K562 (cell line): ENCODE data around the gene FAM3C. TPM values are rescaled to one million over a fixed set of nuclear protein-coding genes. Genes with fewer than 3 reads are reported as not detected.

Experiments used
- ATAC-seq: fragments of 200-7000 bp; cut with Tn5 transposase; 3 replicates; pipeline ENCODE4 v1.9.1; 2020; ENCODE audit warnings: moderate library complexity
- BruUV-seq: library from RNA; stranded (reverse); fragments of 400-500 nt; replicated peaks from 2 replicates; lab custom pipeline; 2021; lab: Mats Ljungman, UMichigan
- CTCF ChIA-PET: fragments of 300-600 bp; formaldehyde crosslinking; extraction: SDS; loops from one replicate; lab custom pipeline; 2021; ENCODE audit warnings: low intra/inter-chr PET ratio; lab: Yijun Ruan, JAX
- POLR2A ChIA-PET: fragments of 300-600, 350-650 bp; sonication (Branson Sonifier 250); formaldehyde crosslinking; extraction: SDS; loops from one replicate; lab custom pipeline; 2021; ENCODE audit warnings: antibody characterized with exemption, inconsistent platforms; lab: Yijun Ruan, JAX
- DNase-seq, 4 experiments: peaks; one replicate each; pipeline versions ENCODE4 v3.0.0 to v3.0.0-alpha.2; 2011 to 2018; ENCODE audit warnings: low spot score in 3 of 4, mixed read lengths in 3 of 4; ENCODE audit errors: extremely low read depth in 1 of 4
- FAIRE-seq: peaks from 2 replicates; lab custom pipeline; 2011; peaks lifted over from hg19 to GRCh38; lab: Jason Lieb, UNC
- H2AFZ ChIP-seq: 2 replicates; pipeline ENCODE4 v1.6.0; 2011; ENCODE audit warnings: low read depth, low read length, control low read depth, inconsistent platforms
- H3K27ac ChIP-seq: fragments of 200-600 bp; 3 replicates; pipeline ENCODE4 v1.8.0; 2011; ENCODE audit warnings: low read depth, mild to moderate bottlenecking, control low read depth, inconsistent platforms, low read length, moderate library complexity, mixed read lengths; ENCODE audit errors: extremely low read depth
- H3K27me3 ChIP-seq, 2 experiments: fragments of 300-600 bp in 1 of 2; 2 replicates in 1 of 2; 3 replicates in 1 of 2; pipeline versions ENCODE4 v1.6.0 to v1.8.0; 2011; ENCODE audit warnings: inconsistent platforms in 2 of 2, low read length in 2 of 2, mild to moderate bottlenecking in 1 of 2, mixed read lengths in 1 of 2, moderate library complexity in 1 of 2; ENCODE audit not compliant: control insufficient read depth in 2 of 2, insufficient read depth in 2 of 2
- H3K36me3 ChIP-seq: fragments of 300-600 bp; 3 replicates; pipeline ENCODE4 v1.8.0; 2011; ENCODE audit warnings: mild to moderate bottlenecking, low read length, inconsistent platforms; ENCODE audit not compliant: control insufficient read depth, insufficient read depth
- H3K4me1 ChIP-seq, 2 experiments: fragments of 200-600 bp in 1 of 2; replicated peaks in 1 of 2; 2 replicates in 1 of 2; 3 replicates in 1 of 2; pipeline versions ENCODE4 v1.5.1 to v1.8.0; 2011; ENCODE audit warnings: inconsistent platforms in 2 of 2, low read length in 2 of 2, mild to moderate bottlenecking in 1 of 2, mixed read lengths in 1 of 2, moderate library complexity in 1 of 2; ENCODE audit not compliant: control insufficient read depth in 2 of 2, insufficient read depth in 2 of 2
- H3K4me2 ChIP-seq: 2 replicates; pipeline ENCODE4 v1.6.1; 2011; ENCODE audit warnings: low read length, control low read depth, inconsistent platforms, mixed read lengths; ENCODE audit not compliant: insufficient read depth
- H3K4me3 ChIP-seq: fragments of 200-600 bp; sonication (generic), shearing (Covaris generic); 2 replicates; pipeline ENCODE4 v1.5.1; 2016; ENCODE audit warnings: control low read depth, inconsistent platforms
- H3K79me2 ChIP-seq: fragments of 200-600 bp; 3 replicates; pipeline ENCODE4 v1.8.0; 2011; ENCODE audit warnings: low read length, inconsistent platforms; ENCODE audit not compliant: control insufficient read depth, insufficient read depth
- H3K9ac ChIP-seq, 2 experiments: 2 replicates each; pipeline versions ENCODE4 v1.6.0 to v1.6.1; 2011; ENCODE audit warnings: low read depth in 2 of 2, low read length in 2 of 2, control low read depth in 1 of 2, inconsistent platforms in 1 of 2, mild to moderate bottlenecking in 1 of 2, mixed read lengths in 1 of 2; ENCODE audit not compliant: insufficient read depth in 1 of 2
- H3K9me1 ChIP-seq: one replicate; pipeline ENCODE4 v1.6.0; 2011; ENCODE audit warnings: inconsistent platforms, mild to moderate bottlenecking, low read length, moderate library complexity; ENCODE audit not compliant: control insufficient read depth, insufficient read depth
- H3K9me3 ChIP-seq: replicated peaks from 2 replicates; pipeline ENCODE4 v1.5.1; 2011; ENCODE audit warnings: low read depth, low read length, inconsistent platforms; ENCODE audit not compliant: control insufficient read depth, insufficient read depth
- H4K20me1 ChIP-seq: replicated peaks from 2 replicates; pipeline ENCODE4 v1.6.1; 2011; ENCODE audit warnings: low read length, inconsistent platforms, mixed read lengths; ENCODE audit not compliant: control insufficient read depth, insufficient read depth
- CEBPB ChIP-seq: fragments of 450-650 bp; IDR thresholded peaks from 2 replicates; pipeline ENCODE4 v1.6.1; 2016; ENCODE audit warnings: missing genetic modification characterization, missing compliant biosample characterization
- CEBPG ChIP-seq, 3 experiments: fragments of 200-800 bp in 1 of 3; sonication (Bioruptor generic) in 1 of 3; sonication (generic) in 1 of 3; formaldehyde crosslinking in 1 of 3; IDR thresholded peaks in 2 of 3; conservative IDR thresholded peaks in 1 of 3; 2 replicates each; pipeline versions ENCODE4 v1.6.1 to v1.8.0; 2016 to 2022; ENCODE audit warnings: missing compliant biosample characterization in 2 of 3, missing genetic modification characterization in 2 of 3, mild to moderate bottlenecking in 1 of 3, missing genetic modification reagents in 1 of 3
- NCOR1 ChIP-seq: fragments of 450-650 bp; IDR thresholded peaks from 2 replicates; pipeline ENCODE4 v1.6.1; 2016; ENCODE audit warnings: mild to moderate bottlenecking, moderate library complexity
- RUNX1 ChIP-seq: sonication (generic); IDR thresholded peaks from 2 replicates; pipeline ENCODE4 v1.6.1; 2016; ENCODE audit warnings: antibody characterized with exemption, low read depth
- TAL1 ChIP-seq: fragments of 450-650 bp; IDR thresholded peaks from 2 replicates; pipeline ENCODE4 v1.6.1; 2016; ENCODE audit warnings: mild to moderate bottlenecking
- WGBS: fragments of 100-300 bp; shearing (Covaris generic); methylation state at CpG from one replicate; pipeline ENCODE4 v1.1.6; 2016; ENCODE audit warnings: low coverage, mixed read lengths; ENCODE audit not compliant: insufficient coverage; ENCODE audit errors: missing lambda C conversion rate; 5-methylcytosine and 5-hydroxymethylcytosine counted together
- in situ Hi-C: fragments of 300-500 bp; cut with MboI; formaldehyde crosslinking; loops from 4 replicates; pipeline ENCODE4 v1.15.0; 2018; ENCODE audit warnings: inconsistent platforms, mixed read lengths
- intact Hi-C: fragments of 100-400 bp; cut with micrococcal nuclease; formaldehyde crosslinking; loops from 2 replicates; pipeline ENCODE4 v1.14.2; 2022
- polyA plus RNA-seq, 8 experiments: library from polyadenylated mRNA; depleted of rRNA in 4 of 8; stranded (reverse) in 5 of 8; unstranded in 3 of 8; fragments of >200 nt; fragmentation: Nextera tagmentation in 2 of 8; fragmentation: Illumina TruSeq in 1 of 8; extraction: Ambion mirVana in 2 of 8; extraction: Trizol in 1 of 8; gene quantifications; 2 replicates each; pipeline versions ENCODE4 v1.2.1 to v1.2.3, GENCODE V29; 2011 to 2014; ENCODE audit warnings: inconsistent platforms in 1 of 8, missing spikeins in 1 of 8
- total RNA-seq, 7 experiments: library from RNA; depleted of rRNA in 6 of 7; stranded (reverse); fragments of >200 nt in 6 of 7; fragmentation: Illumina TruSeq in 2 of 7; extraction: Trizol in 2 of 7; gene quantifications; 2 replicates each; pipeline versions ENCODE4 v1.2.1 to v1.2.3, GENCODE V29; 2011 to 2021; ENCODE audit warnings: low replicate concordance in 1 of 7
- TF ChIP-seq, protein P1 (sequence below): fragments of 450-650 bp; IDR thresholded peaks from 2 replicates; pipeline ENCODE4 v1.6.1; 2016; ENCODE audit warnings: borderline replicate concordance

FAM3C gene
- total and polyA plus RNA-seq, 9 of the 15 experiments (the other 6 are each of a cell fraction or from before 2014, with no cell fraction given), result 10.6 to 42.6 (median 30.0) TPM

- Histone ChIP-seq H2AFZ (no peak overlapping the region), H3K4me1 (no peaks in the 10 kb centered on the region), H3K9me1 (no peaks in the 10 kb centered on the region), H3K9me3 (no peaks in the 10 kb centered on the region), H3K79me2 (no peaks in the 10 kb centered on the region), H3K9ac (no peak overlapping the region), H4K20me1 (no peaks in the 10 kb centered on the region), H3K4me2 (no peak overlapping the region), H3K27me3 (peaks cover 0 to 9% of the 10 kb centered on the region in 2 experiments; a peak in 3 of 5 replicates), H3K4me3 (no peak overlapping the region), H3K36me3 (no peaks in the 10 kb centered on the region), H3K27ac (no peak overlapping the region)
- intact Hi-C loops (no loop called here), in situ Hi-C loops (no loop called here)
- ATAC-seq (no peak), FAIRE-seq (no peak), DNase-seq (no peak)
- ChIA-PET CTCF (no interaction called here), POLR2A (interaction anchor here (0.9 to 1.0 kb wide), 2 partner anchors 17 to 100 kb away, joined by 3 read pairs; no protein-coding TSS in a partner anchor)
- TF ChIP-seq CEBPB (tag), result peak; percentile 79
- no peak for TF ChIP-seq CEBPG (CRISPR knock-in tag; IDR thresholded peaks at IDR 0.05)
- peak; percentile 39 to 73; a peak in 2 of 4 replicates for TF ChIP-seq CEBPG (tag; conservative IDR thresholded peaks at IDR 0.05 in 1 of 2, IDR thresholded peaks at IDR 0.05 in 1 of 2)
- TF ChIP-seq, protein P1, sequence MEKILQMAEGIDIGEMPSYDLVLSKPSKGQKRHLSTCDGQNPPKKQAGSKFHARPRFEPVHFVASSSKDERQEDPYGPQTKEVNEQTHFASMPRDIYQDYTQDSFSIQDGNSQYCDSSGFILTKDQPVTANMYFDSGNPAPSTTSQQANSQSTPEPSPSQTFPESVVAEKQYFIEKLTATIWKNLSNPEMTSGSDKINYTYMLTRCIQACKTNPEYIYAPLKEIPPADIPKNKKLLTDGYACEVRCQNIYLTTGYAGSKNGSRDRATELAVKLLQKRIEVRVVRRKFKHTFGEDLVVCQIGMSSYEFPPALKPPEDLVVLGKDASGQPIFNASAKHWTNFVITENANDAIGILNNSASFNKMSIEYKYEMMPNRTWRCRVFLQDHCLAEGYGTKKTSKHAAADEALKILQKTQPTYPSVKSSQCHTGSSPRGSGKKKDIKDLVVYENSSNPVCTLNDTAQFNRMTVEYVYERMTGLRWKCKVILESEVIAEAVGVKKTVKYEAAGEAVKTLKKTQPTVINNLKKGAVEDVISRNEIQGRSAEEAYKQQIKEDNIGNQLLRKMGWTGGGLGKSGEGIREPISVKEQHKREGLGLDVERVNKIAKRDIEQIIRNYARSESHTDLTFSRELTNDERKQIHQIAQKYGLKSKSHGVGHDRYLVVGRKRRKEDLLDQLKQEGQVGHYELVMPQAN, result no peak
- TF ChIP-seq NCOR1, result no peak
- no peak for TF ChIP-seq TAL1
- TF ChIP-seq RUNX1, result no peak
- WGBS, result 9% methylated on average over 2 of the region's 2 CpGs
- no TSS peak for BruUV-seq
These were observed 8.2 kb upstream of the FAM3C start for GRCh38 chr7:121404348-121404747.
